ENCODE measurements around the gene CEP43. TPM values are rescaled to one million over a fixed set of nuclear protein-coding genes. Genes with fewer than 3 reads are reported as not detected.

CEP43 gene
- total RNA-seq, 1 donor from 2014 or later = 12.3 TPM

DNA sequence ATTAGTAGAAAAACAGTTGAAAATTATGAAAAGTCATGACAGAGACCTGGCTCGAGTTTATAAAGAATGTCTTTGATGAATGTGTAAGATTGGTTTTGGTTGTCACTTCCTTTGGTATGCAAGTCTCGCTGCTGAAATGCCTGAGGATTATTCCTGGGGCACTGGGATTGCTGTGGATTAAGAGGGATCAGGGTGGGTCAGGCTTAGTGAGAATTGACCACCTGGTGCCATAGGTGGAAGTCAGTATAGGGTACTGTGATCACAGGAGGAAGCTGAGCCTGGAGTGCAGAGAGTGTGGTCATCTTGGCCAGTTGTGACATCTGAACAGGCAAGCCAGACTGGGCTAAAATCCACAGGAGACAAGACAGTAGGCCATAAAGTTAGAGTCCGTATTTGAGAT lies 34.9 kb downstream of the CEP43 start:
- intact Hi-C loops (cut with micrococcal nuclease) = no loop called here
- H3K4me1 ChIP-seq = peaks cover 11% of the 10 kb centered on the region
- TF ChIP-seq, protein P1, sequence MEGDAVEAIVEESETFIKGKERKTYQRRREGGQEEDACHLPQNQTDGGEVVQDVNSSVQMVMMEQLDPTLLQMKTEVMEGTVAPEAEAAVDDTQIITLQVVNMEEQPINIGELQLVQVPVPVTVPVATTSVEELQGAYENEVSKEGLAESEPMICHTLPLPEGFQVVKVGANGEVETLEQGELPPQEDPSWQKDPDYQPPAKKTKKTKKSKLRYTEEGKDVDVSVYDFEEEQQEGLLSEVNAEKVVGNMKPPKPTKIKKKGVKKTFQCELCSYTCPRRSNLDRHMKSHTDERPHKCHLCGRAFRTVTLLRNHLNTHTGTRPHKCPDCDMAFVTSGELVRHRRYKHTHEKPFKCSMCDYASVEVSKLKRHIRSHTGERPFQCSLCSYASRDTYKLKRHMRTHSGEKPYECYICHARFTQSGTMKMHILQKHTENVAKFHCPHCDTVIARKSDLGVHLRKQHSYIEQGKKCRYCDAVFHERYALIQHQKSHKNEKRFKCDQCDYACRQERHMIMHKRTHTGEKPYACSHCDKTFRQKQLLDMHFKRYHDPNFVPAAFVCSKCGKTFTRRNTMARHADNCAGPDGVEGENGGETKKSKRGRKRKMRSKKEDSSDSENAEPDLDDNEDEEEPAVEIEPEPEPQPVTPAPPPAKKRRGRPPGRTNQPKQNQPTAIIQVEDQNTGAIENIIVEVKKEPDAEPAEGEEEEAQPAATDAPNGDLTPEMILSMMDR (IDR thresholded peaks at IDR 0.05; ENCODE audit: borderline replicate concordance) = no peak
- DNase-seq = no peak
- peaks cover 65% of the 10 kb centered on the region for H3K36me3 ChIP-seq
- no peaks in the 10 kb centered on the region for H3K27me3 ChIP-seq (ENCODE audit: low read depth)
- H3K27ac ChIP-seq (replicated peaks) = no peak overlapping the region
- no peak overlapping the region for H3K4me3 ChIP-seq
- H3K9me3 ChIP-seq (replicated peaks) = no peaks in the 10 kb centered on the region

DNA sequence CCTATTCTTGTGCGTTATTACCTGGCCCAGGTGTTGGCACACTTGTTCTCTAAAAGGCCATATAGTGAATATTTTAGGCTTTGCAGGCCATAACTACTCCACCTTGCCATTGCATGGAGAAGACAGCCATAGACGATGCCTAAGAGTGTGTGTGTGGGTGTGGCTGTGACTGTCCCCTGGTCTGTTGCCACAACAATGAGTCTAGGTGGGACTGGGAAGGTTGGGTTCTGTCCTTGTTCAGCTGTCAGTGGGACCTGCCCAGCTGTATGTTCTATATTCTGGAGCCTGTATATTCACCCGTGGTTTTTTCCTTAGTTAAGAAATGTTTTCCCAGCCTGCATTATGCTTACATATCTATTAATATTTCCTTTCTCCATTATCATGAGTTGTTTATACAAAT lies 38.6 kb downstream of the CEP43 start:
- Histone ChIP-seq H3K4me1 (peaks cover 8% of the 10 kb centered on the region), H3K27ac (replicated peaks) (no peak overlapping the region), H3K9me3 (replicated peaks) (no peaks in the 10 kb centered on the region), H3K36me3 (peaks cover 58% of the 10 kb centered on the region), H3K27me3 (ENCODE audit: low read depth) (no peaks in the 10 kb centered on the region), H3K4me3 (no peak overlapping the region)
- TF ChIP-seq, protein P1 (IDR thresholded peaks at IDR 0.05; ENCODE audit: borderline replicate concordance) = no peak
- DNase-seq = no peak
- intact Hi-C loops (cut with micrococcal nuclease) = no loop called here

DNA sequence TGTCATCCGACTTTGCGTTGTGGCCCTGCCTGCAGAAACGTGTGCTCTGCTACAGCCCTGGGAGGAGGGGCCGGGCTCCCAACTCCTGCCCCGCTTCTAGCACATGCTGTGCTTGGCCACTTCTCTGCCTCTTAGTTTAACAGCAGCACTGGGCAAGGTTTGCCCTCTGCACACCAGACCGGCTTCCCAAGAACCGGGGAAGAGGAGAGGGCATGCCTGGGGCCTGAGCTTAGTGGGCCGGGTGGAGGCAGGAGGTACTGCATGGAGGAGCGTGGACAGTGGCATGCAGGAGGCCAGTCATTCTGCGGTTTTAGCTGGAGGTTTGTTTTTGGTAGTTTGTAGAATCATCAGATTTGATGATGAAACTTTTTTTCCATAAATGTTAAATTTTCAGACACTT lies 45.5 kb downstream of the CEP43 start:
- TF ChIP-seq, protein P1 (IDR thresholded peaks at IDR 0.05; ENCODE audit: borderline replicate concordance) = peak; percentile 23
- Histone ChIP-seq H3K4me3 (no peak overlapping the region), H3K36me3 (peaks cover 7% of the 10 kb centered on the region), H3K27ac (replicated peaks) (peak overlapping the region; percentile 43), H3K4me1 (peaks cover 8% of the 10 kb centered on the region), H3K9me3 (replicated peaks) (no peaks in the 10 kb centered on the region), H3K27me3 (ENCODE audit: low read depth) (no peaks in the 10 kb centered on the region)
- DNase-seq = peak; percentile 29
- intact Hi-C loops (cut with micrococcal nuclease) = no loop called here

DNA sequence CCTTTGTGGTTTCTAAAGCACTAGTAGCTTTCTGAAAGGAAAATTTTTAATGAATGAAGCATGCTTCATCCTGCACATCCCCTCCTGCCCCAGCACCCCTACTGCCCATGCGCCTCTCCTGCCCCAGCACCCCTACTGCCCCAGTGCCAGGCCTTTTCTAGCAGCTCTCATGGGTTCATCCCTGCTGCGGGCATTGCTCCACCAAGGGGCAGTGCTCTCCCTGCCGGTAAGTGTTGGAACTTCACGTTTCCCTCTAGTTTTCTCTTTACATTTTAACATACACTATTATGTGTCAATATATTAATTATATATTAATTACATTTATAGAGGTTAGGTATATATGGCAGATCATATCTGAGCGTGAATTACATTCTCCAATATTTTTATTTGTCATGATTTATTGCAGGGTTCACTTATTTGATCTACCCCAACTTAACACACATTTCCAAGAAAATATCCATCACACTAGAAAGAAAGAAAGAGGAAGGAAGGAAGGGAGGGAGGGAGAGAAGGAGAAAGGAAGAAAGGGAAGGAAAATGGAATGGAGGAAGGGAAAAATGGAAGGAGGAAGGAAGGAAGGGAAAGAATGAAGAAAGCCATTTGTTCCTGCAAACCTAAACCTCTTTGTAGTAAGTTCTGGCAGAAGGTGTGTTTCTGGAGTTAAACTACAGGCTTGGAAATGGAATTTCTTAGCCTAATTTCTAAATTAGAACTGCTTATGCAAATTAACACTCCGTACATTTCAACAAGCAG lies 46.8 kb downstream of the CEP43 start:
- Histone ChIP-seq H3K4me3 (no peak overlapping the region), H3K4me1 (peaks cover 5% of the 10 kb centered on the region), H3K9me3 (replicated peaks) (no peaks in the 10 kb centered on the region), H3K27ac (replicated peaks) (no peak overlapping the region), H3K27me3 (ENCODE audit: low read depth) (no peaks in the 10 kb centered on the region), H3K36me3 (no peaks in the 10 kb centered on the region)
- DNase-seq = no peak
- TF ChIP-seq, protein P1 (IDR thresholded peaks at IDR 0.05; ENCODE audit: borderline replicate concordance) = peak; percentile 10
- intact Hi-C loops (cut with micrococcal nuclease) = no loop called here

DNA sequence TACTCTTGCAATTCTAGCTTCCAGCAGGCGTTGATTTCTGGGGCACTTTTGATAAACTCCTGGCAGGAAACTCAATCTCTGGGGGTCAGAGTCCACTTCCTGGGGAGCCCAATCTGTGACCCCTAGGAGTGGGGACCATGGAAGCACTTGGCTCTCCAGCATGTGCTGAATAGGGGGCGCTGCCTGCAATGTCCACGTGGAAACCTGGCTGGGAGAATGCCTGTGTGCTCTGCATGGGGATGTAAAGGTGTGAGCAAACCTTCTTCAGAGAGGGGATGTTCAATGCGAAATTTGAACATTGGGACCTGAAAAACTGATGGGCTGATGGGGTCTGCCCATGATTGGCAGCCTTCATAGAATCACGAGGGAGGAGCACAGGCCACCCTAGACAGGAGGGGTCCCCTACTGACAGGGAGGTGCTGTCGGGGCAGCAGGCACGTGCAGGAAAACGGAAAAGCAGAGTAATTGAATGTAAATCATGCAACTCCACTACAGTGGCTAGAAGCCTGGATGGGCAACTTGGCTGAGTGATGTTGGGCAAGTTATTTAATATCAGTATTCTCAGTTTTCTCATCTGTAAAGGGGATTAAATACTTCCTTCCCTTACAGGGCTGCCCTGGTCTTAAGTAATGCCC lies 47.8 kb downstream of the CEP43 start:
- Histone ChIP-seq H3K36me3 (no peaks in the 10 kb centered on the region), H3K27me3 (ENCODE audit: low read depth) (no peaks in the 10 kb centered on the region), H3K4me1 (no peaks in the 10 kb centered on the region), H3K4me3 (no peak overlapping the region), H3K27ac (replicated peaks) (no peak overlapping the region), H3K9me3 (replicated peaks) (no peaks in the 10 kb centered on the region)
- intact Hi-C loops (cut with micrococcal nuclease) = no loop called here
- no peak for DNase-seq
- TF ChIP-seq, protein P1 (IDR thresholded peaks at IDR 0.05; ENCODE audit: borderline replicate concordance) = no peak
